Astrocyte (in vitro differentiated cells and primary cell): Measurements from ENCODE around the gene NMBR. TPM values are rescaled to one million over a fixed set of nuclear protein-coding genes. Genes with fewer than 3 reads are reported as not detected.
"Not testable (repeated sequence)": the region's sequence is repeated elsewhere in the genome, so short reads cannot be mapped to it uniquely, and the experiment has no call there.

Source experiments
- DNase-seq: peaks from one replicate; pipeline ENCODE4 v3.0.0-alpha.2; 2010; ENCODE audit warnings: low read depth
- FAIRE-seq: peaks from 2 replicates; lab custom pipeline; 2011; peaks lifted over from hg19 to GRCh38; lab: Jason Lieb, UNC
- H2AFZ ChIP-seq: 2 replicates; pipeline ENCODE4 v1.6.0; 2012; ENCODE audit warnings: low read depth, low read length, inconsistent platforms
- H3K27ac ChIP-seq: 2 replicates; pipeline ENCODE4 v1.5.1; 2011; ENCODE audit warnings: low read depth, low read length, inconsistent platforms
- H3K27me3 ChIP-seq: 2 replicates; pipeline ENCODE4 v1.6.0; 2011; ENCODE audit warnings: low read length, inconsistent platforms; ENCODE audit not compliant: insufficient read depth
- H3K36me3 ChIP-seq: 2 replicates; pipeline ENCODE4 v1.5.1; 2011; ENCODE audit warnings: low read length, inconsistent platforms; ENCODE audit not compliant: insufficient read depth
- H3K4me1 ChIP-seq: 2 replicates; pipeline ENCODE4 v1.5.1; 2011; ENCODE audit warnings: low read length, inconsistent platforms; ENCODE audit not compliant: insufficient read depth
- H3K4me2 ChIP-seq: 2 replicates; pipeline ENCODE4 v1.6.0; 2012; ENCODE audit warnings: low read length, inconsistent platforms
- H3K4me3 ChIP-seq: 2 replicates; pipeline ENCODE4 v1.5.1; 2011; ENCODE audit warnings: low read depth, mild to moderate bottlenecking, low read length, inconsistent platforms; ENCODE audit not compliant: insufficient read depth
- H3K79me2 ChIP-seq: 2 replicates; pipeline ENCODE4 v1.6.0; 2012; ENCODE audit warnings: mild to moderate bottlenecking, low read length, inconsistent platforms; ENCODE audit not compliant: insufficient read depth
- H3K9ac ChIP-seq: 2 replicates; pipeline ENCODE4 v1.6.0; 2012; ENCODE audit warnings: mild to moderate bottlenecking, low read length, inconsistent platforms
- H3K9me3 ChIP-seq: 2 replicates; pipeline ENCODE4 v1.5.1; 2012; ENCODE audit warnings: low read depth, mild to moderate bottlenecking, low read length, inconsistent platforms; ENCODE audit not compliant: insufficient read depth
- H4K20me1 ChIP-seq: 2 replicates; pipeline ENCODE4 v1.6.0; 2012; ENCODE audit warnings: low read length, inconsistent platforms; ENCODE audit not compliant: insufficient read depth
- H3K27ac Mint-ChIP-seq: one replicate; pipeline ENCODE4 v1.8.0; 2021; ENCODE audit warnings: mild to moderate bottlenecking, mixed read lengths; ENCODE audit not compliant: unreplicated experiment
- H3K27me3 Mint-ChIP-seq: one replicate; pipeline ENCODE4 v1.8.0; 2021; ENCODE audit warnings: low read depth, mixed read lengths; ENCODE audit not compliant: unreplicated experiment
- H3K36me3 Mint-ChIP-seq: one replicate; pipeline ENCODE4 v1.8.0; 2021; ENCODE audit warnings: low read depth, mixed read lengths; ENCODE audit not compliant: unreplicated experiment
- H3K4me1 Mint-ChIP-seq: one replicate; pipeline ENCODE4 v1.8.0; 2021; ENCODE audit warnings: low read depth, mixed read lengths; ENCODE audit not compliant: unreplicated experiment
- H3K4me3 Mint-ChIP-seq: one replicate; pipeline ENCODE4 v1.8.0; 2021; ENCODE audit warnings: mild to moderate bottlenecking, moderate library complexity, mixed read lengths; ENCODE audit not compliant: unreplicated experiment
- H3K9me3 Mint-ChIP-seq: one replicate; pipeline ENCODE4 v1.8.0; 2021; ENCODE audit warnings: mild to moderate bottlenecking, mixed read lengths; ENCODE audit not compliant: unreplicated experiment
- EZH2 ChIP-seq: IDR thresholded peaks from 2 replicates; pipeline ENCODE4 v1.6.1; 2012; ENCODE audit warnings: mild to moderate bottlenecking, low read length, inconsistent platforms; ENCODE audit not compliant: insufficient read depth
- total RNA-seq: library from RNA; stranded (reverse); gene quantifications from 2 replicates; pipeline ENCODE4 v1.2.1, GENCODE V29; 2021
- TF ChIP-seq, protein P1 (sequence below): IDR thresholded peaks from 2 replicates; pipeline ENCODE4 v1.5.1; 2011; ENCODE audit warnings: low read depth, mild to moderate bottlenecking, inconsistent platforms, low read length, moderate library complexity; ENCODE audit not compliant: insufficient read depth

Gene NMBR
- total RNA-seq, 1 donor from 2014 or later: not detected

- no peak overlapping the region for H3K27ac Mint-ChIP-seq
- Histone ChIP-seq H2AFZ (no peak overlapping the region), H3K4me2 (no peak overlapping the region), H3K9ac (no peak overlapping the region), H4K20me1 (peaks cover 8% of the 10 kb centered on the region), H3K36me3 (peaks cover 3% of the 10 kb centered on the region), H3K27ac (no peak overlapping the region), H3K4me3 (no peak overlapping the region), H3K4me1 (peaks cover 7% of the 10 kb centered on the region), H3K27me3 (no peaks in the 10 kb centered on the region), H3K9me3 (no peaks in the 10 kb centered on the region), H3K79me2 (peaks cover 27% of the 10 kb centered on the region)
- H3K4me1 Mint-ChIP-seq: peaks cover 4% of the 10 kb centered on the region
- no peaks in the 10 kb centered on the region for H3K9me3 Mint-ChIP-seq
- H3K36me3 Mint-ChIP-seq: peaks cover 8% of the 10 kb centered on the region
- no peak overlapping the region for H3K4me3 Mint-ChIP-seq
- FAIRE-seq: no peak
- H3K27me3 Mint-ChIP-seq: no peaks in the 10 kb centered on the region
- no peak for DNase-seq
- no peak for TF ChIP-seq EZH2
- TF ChIP-seq, protein P1, sequence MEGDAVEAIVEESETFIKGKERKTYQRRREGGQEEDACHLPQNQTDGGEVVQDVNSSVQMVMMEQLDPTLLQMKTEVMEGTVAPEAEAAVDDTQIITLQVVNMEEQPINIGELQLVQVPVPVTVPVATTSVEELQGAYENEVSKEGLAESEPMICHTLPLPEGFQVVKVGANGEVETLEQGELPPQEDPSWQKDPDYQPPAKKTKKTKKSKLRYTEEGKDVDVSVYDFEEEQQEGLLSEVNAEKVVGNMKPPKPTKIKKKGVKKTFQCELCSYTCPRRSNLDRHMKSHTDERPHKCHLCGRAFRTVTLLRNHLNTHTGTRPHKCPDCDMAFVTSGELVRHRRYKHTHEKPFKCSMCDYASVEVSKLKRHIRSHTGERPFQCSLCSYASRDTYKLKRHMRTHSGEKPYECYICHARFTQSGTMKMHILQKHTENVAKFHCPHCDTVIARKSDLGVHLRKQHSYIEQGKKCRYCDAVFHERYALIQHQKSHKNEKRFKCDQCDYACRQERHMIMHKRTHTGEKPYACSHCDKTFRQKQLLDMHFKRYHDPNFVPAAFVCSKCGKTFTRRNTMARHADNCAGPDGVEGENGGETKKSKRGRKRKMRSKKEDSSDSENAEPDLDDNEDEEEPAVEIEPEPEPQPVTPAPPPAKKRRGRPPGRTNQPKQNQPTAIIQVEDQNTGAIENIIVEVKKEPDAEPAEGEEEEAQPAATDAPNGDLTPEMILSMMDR: no peak
Measured at GRCh38 chr6:142193621-142194020, 46.7 kb upstream of the NMBR start.

GRCh38 chr6:142192343-142192742 is 45.4 kb upstream of the NMBR start:
- Histone ChIP-seq H3K9ac (no peak overlapping the region), H3K79me2 (peaks cover 25% of the 10 kb centered on the region), H3K36me3 (peaks cover 3% of the 10 kb centered on the region), H3K4me2 (no peak overlapping the region), H3K27me3 (no peaks in the 10 kb centered on the region), H3K4me1 (peaks cover 7% of the 10 kb centered on the region), H3K27ac (no peak overlapping the region), H3K4me3 (no peak overlapping the region), H4K20me1 (peaks cover 8% of the 10 kb centered on the region), H3K9me3 (no peaks in the 10 kb centered on the region), H2AFZ (no peak overlapping the region)
- no peak for TF ChIP-seq EZH2
- TF ChIP-seq, protein P1: no peak
- peaks cover 6% of the 10 kb centered on the region for H3K4me1 Mint-ChIP-seq
- no peaks in the 10 kb centered on the region for H3K27me3 Mint-ChIP-seq
- no peak overlapping the region for H3K27ac Mint-ChIP-seq
- H3K9me3 Mint-ChIP-seq: no peaks in the 10 kb centered on the region
- peaks cover 8% of the 10 kb centered on the region for H3K36me3 Mint-ChIP-seq
- DNase-seq: no peak
- H3K4me3 Mint-ChIP-seq: no peak overlapping the region
- FAIRE-seq: no peak

DNA sequence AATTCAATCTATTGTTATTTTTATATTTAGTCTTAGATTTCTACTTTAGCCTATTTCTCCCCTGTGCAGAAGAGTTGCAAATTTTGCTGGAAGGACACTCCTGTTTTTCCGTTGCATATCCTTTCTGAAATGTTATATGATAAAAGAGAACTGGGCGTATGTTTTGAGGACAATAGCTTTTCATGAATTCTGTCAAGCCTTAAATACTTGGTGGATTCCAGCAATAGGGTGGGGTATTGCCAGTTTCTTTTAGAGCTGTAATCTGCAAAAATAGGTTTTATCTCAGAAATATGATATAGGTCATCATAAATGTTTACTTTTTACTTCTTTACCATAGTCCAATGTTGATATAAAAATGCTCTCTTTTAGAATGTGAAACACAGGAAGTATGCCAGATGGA is 42.1 kb upstream of the NMBR start:
- Histone ChIP-seq H4K20me1 (peaks cover 4% of the 10 kb centered on the region), H3K27ac (no peak overlapping the region), H3K9me3 (no peaks in the 10 kb centered on the region), H3K36me3 (peaks cover 3% of the 10 kb centered on the region), H3K79me2 (peaks cover 9% of the 10 kb centered on the region), H3K4me3 (no peak overlapping the region), H3K27me3 (no peaks in the 10 kb centered on the region), H3K4me1 (no peaks in the 10 kb centered on the region), H3K4me2 (no peak overlapping the region), H3K9ac (no peak overlapping the region), H2AFZ (no peak overlapping the region)
- Mint-ChIP-seq H3K4me3 (no peak overlapping the region), H3K36me3 (peaks cover 8% of the 10 kb centered on the region), H3K27me3 (no peaks in the 10 kb centered on the region), H3K4me1 (peaks cover 12% of the 10 kb centered on the region), H3K27ac (no peak overlapping the region), H3K9me3 (no peaks in the 10 kb centered on the region)
- DNase-seq (no peak), FAIRE-seq (no peak)
- TF ChIP-seq, protein P1: no peak
- no peak for TF ChIP-seq EZH2

DNA sequence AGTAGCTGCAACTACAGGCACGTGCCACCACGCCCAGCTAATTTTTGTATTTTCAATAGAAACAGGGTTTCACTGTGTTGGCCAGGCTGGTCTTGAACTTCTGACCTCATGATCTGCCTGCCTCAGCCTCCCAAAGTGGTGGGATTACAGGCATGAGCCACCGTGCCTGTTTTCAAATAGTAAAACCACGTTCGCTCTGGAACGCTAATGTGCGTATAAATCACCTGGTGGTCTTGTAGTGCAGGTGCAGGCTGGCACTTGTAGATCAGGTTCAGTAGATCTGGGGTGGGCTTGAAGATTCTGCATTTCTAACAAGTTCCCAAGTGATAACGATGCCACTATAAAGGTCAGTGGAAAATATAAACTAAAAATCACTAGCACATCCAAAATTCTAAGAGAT is 41.4 kb upstream of the NMBR start:
- not testable (repeated sequence) for H3K9ac ChIP-seq, DNase-seq, FAIRE-seq, H3K36me3 ChIP-seq, H3K4me1 ChIP-seq, H2AFZ ChIP-seq, H3K36me3 Mint-ChIP-seq, H3K4me2 ChIP-seq, H3K79me2 ChIP-seq, H3K27ac Mint-ChIP-seq, H4K20me1 ChIP-seq, H3K27me3 Mint-ChIP-seq, H3K4me3 Mint-ChIP-seq, H3K9me3 ChIP-seq, H3K27ac ChIP-seq, H3K4me3 ChIP-seq, H3K9me3 Mint-ChIP-seq, H3K27me3 ChIP-seq
- H3K4me1 Mint-ChIP-seq: peaks cover 12% of the 10 kb centered on the region
